HG03575 (cell line): ENCODE results near the gene CHN2.

Experiments used
- ATAC-seq: cut with Tn5 transposase; IDR thresholded peaks from one replicate; pipeline ENCODE4 v1.9.1; 2021; ENCODE audit not compliant: unreplicated experiment, insufficient number of reproducible peaks, low FRiP score; ENCODE audit errors: extremely low read depth

CHN2 gene

DNA sequence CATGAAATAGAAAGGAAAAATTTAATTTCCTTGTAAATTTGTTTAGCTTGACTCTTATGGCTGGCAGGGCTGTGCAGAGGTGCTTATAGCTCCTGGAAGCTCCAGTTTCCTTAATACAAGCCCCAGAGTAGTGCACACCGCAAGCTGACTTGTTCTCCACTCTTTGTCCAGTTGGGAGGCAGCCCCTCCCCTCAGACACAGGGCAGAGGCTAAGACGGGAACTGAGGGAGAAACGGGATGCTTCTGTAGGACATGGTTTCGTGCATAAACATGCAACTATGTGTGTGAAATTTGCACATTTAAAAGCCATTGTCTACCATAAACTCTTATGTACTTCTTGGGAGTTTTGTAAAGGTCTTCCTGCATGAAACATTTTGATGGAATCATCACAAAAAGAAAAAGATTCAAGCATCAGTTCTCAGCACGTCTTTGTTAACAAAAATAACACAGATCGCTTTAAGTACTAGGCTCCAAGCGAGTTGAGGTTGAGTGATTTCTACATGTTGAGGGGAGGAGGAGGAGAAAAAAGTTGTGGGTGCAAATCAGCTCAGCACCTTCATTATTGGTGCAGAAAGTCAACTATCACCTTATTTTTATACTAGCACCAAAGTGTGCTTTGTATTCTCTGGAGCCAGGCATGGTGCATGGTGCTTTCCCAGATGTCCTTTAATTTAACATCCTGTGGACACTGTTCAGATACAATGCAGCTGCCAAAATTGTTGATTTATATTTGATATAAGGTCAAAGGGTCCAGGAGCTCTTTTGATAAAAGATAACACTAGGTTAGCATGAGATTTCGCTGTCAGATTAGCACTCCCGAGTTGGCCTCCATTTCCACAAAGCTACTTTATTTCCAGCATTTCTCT, 124.5 kb downstream of the CHN2 start:
- ATAC-seq = no peak

DNA sequence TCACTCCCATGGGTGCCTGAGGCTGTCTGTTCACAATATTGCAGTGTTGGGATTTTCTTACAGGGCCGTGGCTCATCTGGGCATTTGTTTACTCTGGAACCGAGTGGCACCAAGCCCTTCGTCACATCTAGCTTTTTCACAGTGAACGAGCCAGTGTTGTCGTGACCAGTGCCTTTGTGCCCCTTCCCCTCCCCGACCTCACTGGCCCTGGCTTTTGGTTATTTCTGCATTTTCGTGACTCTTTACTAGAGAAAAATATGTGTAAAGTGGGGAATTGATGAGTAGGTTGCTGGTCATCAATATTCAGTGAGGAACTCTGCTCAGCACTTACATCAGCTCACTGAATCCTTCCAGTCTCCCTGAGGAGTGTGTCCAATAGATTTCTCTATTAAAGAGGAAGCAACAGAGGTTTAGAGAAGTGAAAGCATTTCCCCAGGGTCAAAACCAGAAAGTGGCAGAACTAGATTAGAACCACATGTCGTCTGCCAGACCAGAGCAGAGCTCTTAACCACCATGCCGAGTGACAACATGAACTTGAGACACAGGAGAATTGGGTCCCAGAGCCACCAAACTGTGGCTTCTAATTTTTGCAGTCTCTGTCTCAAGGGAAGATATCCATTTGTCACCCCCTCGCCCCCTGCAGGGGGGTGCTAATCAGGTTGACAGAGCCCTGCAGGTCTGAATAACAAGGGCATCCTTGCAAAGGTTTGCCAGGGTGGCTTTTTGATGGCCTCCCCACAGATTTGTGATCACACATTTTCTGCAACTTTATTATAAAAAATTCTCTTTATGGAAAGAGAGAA, 125.3 kb downstream of the CHN2 start:
- no peak for ATAC-seq

GRCh38 chr7:29320577-29320976, 126.0 kb downstream of the CHN2 start:
- no peak for ATAC-seq

DNA sequence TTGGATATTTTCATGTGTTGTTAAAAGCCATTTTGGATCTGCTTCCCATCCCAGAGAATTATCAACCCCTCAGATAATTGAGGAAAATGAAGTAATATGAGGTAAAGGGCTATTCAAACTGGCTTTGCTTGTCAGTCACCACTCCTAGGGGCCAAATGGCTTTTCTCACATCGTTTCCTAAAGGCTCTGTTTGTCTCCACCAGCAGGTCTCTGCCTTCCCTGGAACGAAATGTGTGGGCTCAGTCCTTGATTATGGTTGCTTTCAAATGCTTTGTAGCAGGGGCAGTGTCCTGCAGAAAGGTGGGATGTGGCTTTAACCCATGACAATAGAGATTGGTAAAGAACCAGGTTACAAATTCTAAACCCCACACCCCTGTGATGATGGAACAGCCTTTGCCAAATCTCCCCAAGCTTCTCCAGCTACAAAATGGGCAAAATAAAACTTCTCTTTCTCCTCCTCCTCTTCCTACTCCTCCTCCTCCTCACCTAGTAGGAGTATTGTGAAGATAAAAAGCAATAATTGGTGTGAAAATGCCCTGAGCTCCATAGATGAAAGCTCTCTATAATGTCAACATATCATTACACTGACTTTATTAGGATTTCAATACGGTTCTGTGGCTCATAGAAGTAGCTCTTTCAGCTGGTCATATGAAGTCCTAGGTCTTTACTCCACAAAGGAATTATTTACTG, 127.6 kb downstream of the CHN2 start:
- ATAC-seq = no peak

DNA sequence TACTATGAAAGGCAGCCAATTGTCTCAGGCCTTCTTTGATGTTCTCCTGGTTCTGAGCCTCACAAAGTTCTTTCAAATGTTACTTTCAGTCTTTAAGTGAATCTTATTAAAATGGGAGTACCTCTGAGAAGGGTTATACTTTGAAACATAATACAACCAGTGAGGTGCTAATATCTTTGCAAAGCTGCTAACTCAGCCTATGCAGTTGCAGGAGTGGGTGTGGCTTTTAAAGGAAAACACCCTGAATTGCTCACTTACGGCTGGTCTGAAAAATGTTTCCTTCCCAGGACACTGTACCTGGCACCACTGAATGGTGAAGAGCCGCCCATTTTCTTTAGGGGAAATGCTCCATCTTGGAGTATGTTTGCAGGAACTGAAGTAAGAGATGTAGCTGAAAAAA, 130.9 kb downstream of the CHN2 start:
- ATAC-seq = no peak

- ATAC-seq = no peak
Measured at GRCh38 chr7:29326864-29327263, 132.3 kb downstream of the CHN2 start.

GRCh38 chr7:29327455-29327854, 132.9 kb downstream of the CHN2 start:
- no peak for ATAC-seq

GRCh38 chr7:29328045-29328444, 133.5 kb downstream of the CHN2 start:
- no peak for ATAC-seq

DNA sequence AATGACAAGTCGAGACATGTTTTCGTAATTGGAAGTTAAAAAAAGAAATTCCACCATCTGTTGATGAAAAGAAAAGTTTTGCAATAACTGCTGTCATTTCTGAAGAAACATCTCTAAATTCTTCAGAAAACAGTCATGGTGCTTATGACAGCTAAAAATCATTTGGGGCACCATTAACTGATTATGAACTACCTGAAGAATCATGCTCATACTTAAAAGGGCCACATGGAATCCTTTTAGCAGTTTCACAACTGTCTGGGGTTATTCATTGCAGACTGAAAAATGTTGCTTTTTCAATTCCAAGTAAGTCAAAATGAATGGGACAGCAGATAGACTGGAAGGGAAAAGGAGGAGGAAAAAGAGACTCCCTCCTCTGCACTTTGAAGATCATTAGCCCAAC, 134.2 kb downstream of the CHN2 start:
- ATAC-seq = no peak

- no peak for ATAC-seq
Measured at GRCh38 chr7:29329686-29330085, 135.1 kb downstream of the CHN2 start.

GRCh38 chr7:29330136-29330535, 135.6 kb downstream of the CHN2 start:
- no peak for ATAC-seq

DNA sequence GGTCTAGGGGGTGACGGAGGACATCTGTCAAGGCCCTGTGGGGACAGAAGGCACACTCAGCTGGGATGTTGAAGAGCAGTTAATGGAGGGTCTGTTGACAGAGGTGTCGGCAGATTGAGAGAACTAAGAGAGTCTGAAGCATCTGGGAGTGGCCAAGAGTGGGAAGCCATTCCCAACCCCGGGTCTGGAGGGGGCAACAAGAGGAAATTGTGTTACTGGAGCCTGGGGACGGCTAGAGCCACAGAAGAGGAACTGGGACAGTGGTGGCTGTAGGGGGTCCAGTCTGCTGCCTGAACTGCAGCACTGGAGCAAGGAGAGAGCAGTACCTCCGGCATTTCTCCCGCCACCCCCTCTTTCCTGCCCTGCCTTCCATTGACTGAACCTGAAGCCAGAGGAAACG, 136.6 kb downstream of the CHN2 start:
- ATAC-seq = no peak

- no peak for ATAC-seq
Measured at GRCh38 chr7:29332042-29332811, 137.7 kb downstream of the CHN2 start.

DNA sequence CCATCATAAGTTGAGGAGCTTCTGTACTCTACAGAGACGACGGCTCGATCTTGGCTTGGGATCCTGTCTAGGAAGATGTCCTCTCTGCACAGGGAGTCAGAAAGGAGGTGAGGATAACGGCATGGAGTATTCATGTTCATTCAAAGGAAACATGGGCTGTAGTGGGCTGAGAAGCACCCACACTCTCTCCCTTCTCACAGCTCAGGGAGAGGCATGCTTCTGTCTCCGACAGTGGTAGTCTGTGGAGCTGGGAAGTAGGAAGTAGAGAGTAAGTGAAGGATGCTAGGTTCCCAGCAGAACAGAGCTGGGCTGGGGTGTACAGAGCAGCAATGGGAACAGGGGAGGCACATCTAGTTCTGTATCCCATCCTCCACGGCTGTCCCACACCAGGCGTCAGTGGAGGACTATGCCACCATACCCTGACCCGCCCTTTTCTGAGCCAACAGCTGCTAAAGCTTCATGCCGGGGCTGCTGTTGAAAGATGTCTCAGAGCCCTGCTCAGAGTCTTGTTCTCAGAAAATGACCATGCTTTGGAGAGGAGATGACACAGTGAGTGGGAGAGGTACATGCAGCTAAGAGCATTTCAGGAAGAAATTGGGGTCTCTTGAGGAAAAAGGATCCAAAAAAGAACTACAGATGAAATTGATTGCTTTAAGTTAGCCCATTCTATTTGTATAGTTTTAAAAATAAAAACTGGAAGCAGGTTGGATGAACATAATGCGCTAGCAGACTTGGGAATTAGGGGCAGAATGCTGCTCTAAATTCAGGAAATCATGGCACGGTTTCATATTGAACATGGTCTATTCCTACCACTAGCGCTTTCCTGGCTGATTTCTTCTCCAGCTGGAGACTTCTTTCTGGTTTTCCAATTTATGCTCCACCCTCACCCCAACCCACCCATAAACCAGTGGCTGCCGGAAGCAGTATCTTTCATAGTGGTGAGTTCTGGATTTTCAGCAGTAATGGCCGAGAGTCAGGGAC, 138.6 kb downstream of the CHN2 start:
- ATAC-seq = no peak

DNA sequence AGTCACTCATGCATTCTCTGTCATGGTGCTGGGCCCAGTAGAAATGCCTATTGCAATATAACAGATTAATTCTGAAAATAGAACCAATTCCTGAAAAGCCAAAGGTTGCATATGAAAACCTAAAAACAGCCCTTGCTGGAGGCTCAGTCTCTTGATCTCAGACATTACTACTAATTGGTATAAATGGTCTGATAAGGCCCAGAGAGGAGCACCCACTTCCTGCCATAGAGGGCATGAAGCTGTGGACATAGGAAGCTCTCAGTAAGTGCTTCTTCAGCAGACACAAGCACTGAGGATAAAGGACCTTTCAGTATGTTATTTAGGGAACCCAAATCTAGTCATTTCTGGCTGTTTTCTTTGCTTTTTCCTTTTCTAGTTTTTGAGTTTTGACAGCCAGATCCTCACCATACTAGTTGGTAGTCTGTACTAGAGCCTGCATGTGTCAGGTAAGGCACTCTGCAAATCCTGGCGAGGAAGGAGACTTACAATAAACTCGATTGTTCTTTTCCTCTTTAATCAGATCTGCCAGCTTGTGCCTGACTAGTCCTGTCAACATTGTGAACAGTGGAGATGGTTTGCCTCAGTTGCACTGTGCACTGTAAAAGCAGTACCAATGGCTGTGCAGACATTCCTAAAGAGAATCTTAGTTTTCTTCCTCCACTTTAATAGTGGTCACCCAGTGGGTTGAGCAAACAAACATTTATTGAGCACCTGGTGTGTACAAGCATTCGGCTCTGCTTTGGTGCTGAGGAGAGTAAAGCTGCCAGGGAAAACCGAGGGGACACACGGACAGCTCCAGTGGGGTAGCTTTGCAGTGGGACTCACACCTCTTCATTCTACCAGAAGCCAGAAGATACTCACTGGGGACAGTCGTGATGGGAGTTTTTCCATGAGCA, 140.9 kb downstream of the CHN2 start:
- no peak for ATAC-seq

DNA sequence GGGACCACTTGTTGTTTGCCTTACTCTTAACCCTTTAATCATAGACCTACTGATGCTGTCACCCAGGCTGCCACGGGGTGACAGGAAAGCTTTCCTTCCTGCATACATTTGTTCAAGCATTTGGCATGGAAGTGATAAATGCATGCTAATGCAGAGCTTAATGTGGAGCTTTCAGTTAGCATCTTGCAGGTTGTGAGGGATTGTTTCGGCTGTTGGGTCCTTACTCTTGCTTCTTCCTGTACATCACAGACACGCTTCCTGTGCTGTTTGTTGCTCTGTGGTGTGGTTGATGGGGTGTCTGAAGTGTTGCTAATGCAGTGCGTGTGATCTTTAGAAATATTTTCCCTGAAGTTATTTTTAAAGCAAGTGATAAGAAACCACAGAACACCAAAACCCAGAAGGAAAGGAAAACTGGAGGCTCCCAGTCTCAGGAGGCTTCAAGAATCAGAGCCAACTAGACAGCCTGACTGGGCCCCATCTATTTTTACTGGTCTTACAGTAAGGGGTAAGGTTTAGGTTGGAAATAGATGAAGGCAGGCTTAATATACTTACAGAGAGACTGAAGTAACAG, 143.1 kb downstream of the CHN2 start:
- ATAC-seq = no peak

DNA sequence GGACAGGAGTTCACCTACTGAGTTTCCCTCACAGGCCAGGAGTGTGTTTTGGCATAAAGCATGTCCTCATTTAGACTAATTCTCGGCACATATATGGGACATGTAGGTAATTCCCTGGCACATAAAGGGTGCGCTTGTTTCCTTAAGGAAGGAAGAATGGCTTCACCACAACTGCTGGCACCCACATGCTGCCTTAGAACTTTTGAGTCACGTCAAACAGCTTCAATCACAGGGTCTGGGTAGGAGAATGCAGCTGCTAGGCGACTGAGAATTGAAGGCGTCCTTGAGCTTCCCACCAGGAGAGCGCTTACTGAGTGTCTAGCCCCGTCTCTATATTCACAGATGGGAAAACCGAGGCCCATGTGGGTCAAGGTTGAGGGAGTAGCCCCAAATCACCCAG, 146.1 kb downstream of the CHN2 start:
- ATAC-seq = no peak
